ENCODE measurements around the gene IL27RA. TPM values are rescaled to one million over a fixed set of nuclear protein-coding genes. Genes with fewer than 3 reads are reported as not detected.

Gene IL27RA
- total and polyA plus RNA-seq, 4 donors = 1.0 to 2.8 (median 1.6) TPM

- TF ChIP-seq JUND (IDR thresholded peaks at IDR 0.05) = no peak
- no peak for TF ChIP-seq YY1 (IDR thresholded peaks at IDR 0.05)
- TF ChIP-seq MAX (IDR thresholded peaks at IDR 0.05) = no peak
- no peak for TF ChIP-seq GABPA (IDR thresholded peaks at IDR 0.05 in 1 of 2, conservative IDR thresholded peaks at IDR 0.05 in 1 of 2)
- TF ChIP-seq SP1 (IDR thresholded peaks at IDR 0.05) = no peak
- TF ChIP-seq ZBTB33 (IDR thresholded peaks at IDR 0.05) = no peak
- no peak for TF ChIP-seq FOXA1 (IDR thresholded peaks at IDR 0.05)
- TF ChIP-seq FOXA2 (IDR thresholded peaks at IDR 0.05) = no peak
Measured at GRCh38 chr19:14056741-14057356, 25.3 kb downstream of the IL27RA start (continued).

- Histone ChIP-seq H3K9me3 (ENCODE audit: control insufficient read depth in 4 of 4, low read length in 3 of 4) (no peaks in the 10 kb centered on the region), H3K9ac (ENCODE audit: low read depth in 1 of 2, low read length in 2 of 2) (no peak overlapping the region), H3K4me1 (ENCODE audit: control insufficient read depth in 4 of 4, insufficient read depth in 4 of 4, low read length in 3 of 4) (peaks cover 1 to 41% (median 24%) of the 10 kb centered on the region in 4 donors), H3K27me3 (ENCODE audit: control insufficient read depth in 4 of 4, insufficient read depth in 4 of 4, low read length in 3 of 4) (peaks cover 0 to 3% (median 0%) of the 10 kb centered on the region in 4 donors), H3K4me3 (ENCODE audit: low read depth in 1 of 3, low read length in 3 of 3) (no peak overlapping the region), H3K27ac (ENCODE audit: low read depth in 1 of 2, low read length in 2 of 2) (no peak overlapping the region), H3K36me3 (ENCODE audit: control insufficient read depth in 4 of 4, insufficient read depth in 3 of 4, low read depth in 1 of 4, low read length in 3 of 4) (peaks cover 7 to 23% (median 11%) of the 10 kb centered on the region in 4 donors)
- DNase-seq (ENCODE audit: low spot score) = no peak
- no peak for TF ChIP-seq FOXA2 (IDR thresholded peaks at IDR 0.05)
- no peak for TF ChIP-seq MAX (IDR thresholded peaks at IDR 0.05)
- no peak for TF ChIP-seq SP1 (IDR thresholded peaks at IDR 0.05)
- TF ChIP-seq CTCF (IDR thresholded peaks at IDR 0.05; ENCODE audit: low read depth, low read length, missing input control) = no peak
- no peak for TF ChIP-seq ZBTB33 (IDR thresholded peaks at IDR 0.05)
- TF ChIP-seq JUND (IDR thresholded peaks at IDR 0.05) = no peak
- TF ChIP-seq EGR1 (IDR thresholded peaks at IDR 0.05; ENCODE audit: low read depth in 2 of 2) = no peak
- TF ChIP-seq HNF4G (IDR thresholded peaks at IDR 0.05) = no peak
- TF ChIP-seq REST (IDR thresholded peaks at IDR 0.05) = no peak
- TF ChIP-seq YY1 (IDR thresholded peaks at IDR 0.05) = no peak
- no peak for TF ChIP-seq RXRA (IDR thresholded peaks at IDR 0.05)
- no peak for TF ChIP-seq TAF1 (conservative IDR thresholded peaks at IDR 0.05)
- no peak for TF ChIP-seq HNF4A (conservative IDR thresholded peaks at IDR 0.05)
- no peak for TF ChIP-seq NR2F2 (IDR thresholded peaks at IDR 0.05)
- no peak for TF ChIP-seq ATF3 (IDR thresholded peaks at IDR 0.05)
- no peak for TF ChIP-seq GABPA (IDR thresholded peaks at IDR 0.05 in 1 of 2, conservative IDR thresholded peaks at IDR 0.05 in 1 of 2)
- 62% methylated on average over 17 of the region's 17 CpGs for WGBS
Measured at GRCh38 chr19:14058182-14059092, 26.9 kb downstream of the IL27RA start.

Data from liver (tissue), 9 donors.